CD14-positive monocyte (primary cell): ENCODE results near the gene RBM10. TPM values are rescaled to one million over a fixed set of nuclear protein-coding genes. Genes with fewer than 3 reads are reported as not detected.

Experiments used
- DNase-seq, 3 donors: peaks; one replicate each; pipeline ENCODE4 v3.0.0-alpha.2; 2011 to 2022
- H2AFZ ChIP-seq: 2 replicates; pipeline ENCODE4 v1.6.0; 2012; ENCODE audit warnings: mild to moderate bottlenecking, low read depth, low read length, inconsistent platforms; ENCODE audit not compliant: insufficient read depth, poor library complexity, severe bottlenecking
- H3K27ac ChIP-seq, 2 donors: 1 replicate in 1 of 2; 2 replicates in 1 of 2; pipeline ENCODE4 v1.5.1; 2012 to 2013; ENCODE audit warnings: low read length in 2 of 2, control low read depth in 1 of 2, inconsistent platforms in 1 of 2, low read depth in 1 of 2, mild to moderate bottlenecking in 1 of 2
- H3K27me3 ChIP-seq, 2 donors: one replicate each; pipeline versions ENCODE4 v1.6.0 to v1.6.1; 2011 to 2013; ENCODE audit warnings: low read length in 2 of 2; ENCODE audit not compliant: control insufficient read depth in 2 of 2, insufficient read depth in 2 of 2
- H3K36me3 ChIP-seq, 2 donors: replicated peaks in 1 of 2; 1 replicate in 1 of 2; 2 replicates in 1 of 2; pipeline versions ENCODE4 v1.5.1 to v1.6.1; 2012 to 2013; ENCODE audit warnings: low read length in 2 of 2, control low read depth in 1 of 2, inconsistent platforms in 1 of 2, mild to moderate bottlenecking in 1 of 2; ENCODE audit not compliant: insufficient read depth in 2 of 2, control insufficient read depth in 1 of 2
- H3K4me1 ChIP-seq, 2 donors: 1 replicate in 1 of 2; 2 replicates in 1 of 2; pipeline versions ENCODE4 v1.5.1 to v1.6.1; 2012 to 2013; ENCODE audit warnings: low read length in 2 of 2, control low read depth in 1 of 2, inconsistent platforms in 1 of 2, mild to moderate bottlenecking in 1 of 2, moderate library complexity in 1 of 2; ENCODE audit not compliant: insufficient read depth in 2 of 2, control insufficient read depth in 1 of 2
- H3K4me2 ChIP-seq: replicated peaks from 2 replicates; pipeline ENCODE3; 2012; ENCODE audit warnings: low read length, moderate library complexity, mild to moderate bottlenecking; ENCODE audit not compliant: poor library complexity, severe bottlenecking; ENCODE audit errors: extremely low read depth
- H3K4me3 ChIP-seq, 3 experiments: fragments of 200-600 bp in 1 of 3; sonication (generic) in 1 of 3; replicated peaks in 1 of 3; 1 replicate in 2 of 3; 2 replicates in 1 of 3; pipeline ENCODE4 v1.5.1; 2011 to 2013; ENCODE audit warnings: low read length in 3 of 3, mild to moderate bottlenecking in 3 of 3, control low read depth in 2 of 3, low read depth in 2 of 3, inconsistent platforms in 1 of 3, moderate library complexity in 1 of 3
- H3K79me2 ChIP-seq: 2 replicates; pipeline ENCODE4 v1.6.0; 2012; ENCODE audit warnings: mild to moderate bottlenecking, control low read depth, inconsistent platforms, low read length, moderate library complexity; ENCODE audit not compliant: insufficient read depth
- H3K9ac ChIP-seq: 2 replicates; pipeline ENCODE4 v1.6.0; 2017; ENCODE audit warnings: low read length, mild to moderate bottlenecking; ENCODE audit not compliant: insufficient read depth, poor library complexity, severe bottlenecking
- H3K9me3 ChIP-seq, 2 donors: replicated peaks in 1 of 2; 1 replicate in 1 of 2; 2 replicates in 1 of 2; pipeline versions ENCODE4 v1.5.1 to v1.6.1; 2012 to 2013; ENCODE audit warnings: low read length in 2 of 2, control low read depth in 1 of 2; ENCODE audit not compliant: control insufficient read depth in 1 of 2, insufficient read depth in 1 of 2
- H4K20me1 ChIP-seq: 2 replicates; pipeline ENCODE4 v1.6.0; 2012; ENCODE audit warnings: mild to moderate bottlenecking, low read length, control low read depth, moderate library complexity; ENCODE audit not compliant: insufficient read depth
- H3K27ac Mint-ChIP-seq, 7 donors: one replicate each; pipeline ENCODE4 v1.8.0; 2020; ENCODE audit warnings: mild to moderate bottlenecking in 7 of 7, mixed read lengths in 7 of 7, moderate library complexity in 6 of 7, inconsistent platforms in 2 of 7
- H3K27me3 Mint-ChIP-seq, 3 donors: one replicate each; pipeline ENCODE4 v1.8.0; 2021 to 2022; ENCODE audit warnings: low read depth in 3 of 3, mild to moderate bottlenecking in 3 of 3, mixed read lengths in 3 of 3, moderate library complexity in 3 of 3, inconsistent platforms in 1 of 3
- H3K36me3 Mint-ChIP-seq, 2 donors: one replicate each; pipeline ENCODE4 v1.8.0; 2020; ENCODE audit warnings: mixed read lengths in 2 of 2, inconsistent platforms in 1 of 2, mild to moderate bottlenecking in 1 of 2
- H3K4me1 Mint-ChIP-seq: one replicate; pipeline ENCODE4 v1.8.0; 2020; ENCODE audit warnings: mild to moderate bottlenecking, mixed read lengths
- H3K4me3 Mint-ChIP-seq, 2 donors: one replicate each; pipeline ENCODE4 v1.8.0; 2020; ENCODE audit warnings: mild to moderate bottlenecking in 2 of 2, mixed read lengths in 2 of 2, moderate library complexity in 1 of 2
- H3K9me3 Mint-ChIP-seq, 7 donors: one replicate each; pipeline ENCODE4 v1.8.0; 2020 to 2022; ENCODE audit warnings: mixed read lengths in 7 of 7, mild to moderate bottlenecking in 6 of 7, moderate library complexity in 6 of 7, inconsistent platforms in 2 of 7
- WGBS: methylation state at CpG from one replicate; pipeline ENCODE4 v1.1.5; 2013; ENCODE audit warnings: missing lambda C conversion rate; ENCODE audit not compliant: insufficient coverage; 5-methylcytosine and 5-hydroxymethylcytosine counted together
- intact Hi-C, 2 donors: fragments of 100-400 bp; cut with micrococcal nuclease; formaldehyde crosslinking; loops; one replicate each; pipeline versions ENCODE4 v1.15.0 to v1.15.1; 2023
- polyA plus RNA-seq, 3 donors: library from polyadenylated mRNA; depleted of rRNA in 1 of 3; unstranded in 2 of 3; stranded (reverse) in 1 of 3; fragments of 300-500 nt in 2 of 3; fragments of >200 nt in 1 of 3; fragmentation: Illumina TruSeq in 2 of 3; gene quantifications; 1 replicate in 2 of 3; 2 replicates in 1 of 3; pipeline ENCODE4 v1.2.3, GENCODE V29; 2012 to 2021
- TF ChIP-seq, protein P1 (sequence below): fragments of 200-600 bp; IDR thresholded peaks from one replicate; pipeline ENCODE4 v1.8.0; 2022; ENCODE audit warnings: antibody characterized with exemption, mild to moderate bottlenecking

RBM10 gene
- polyA plus RNA-seq, 3 donors: 7.3 to 29.4 (median 14.0) TPM

DNA sequence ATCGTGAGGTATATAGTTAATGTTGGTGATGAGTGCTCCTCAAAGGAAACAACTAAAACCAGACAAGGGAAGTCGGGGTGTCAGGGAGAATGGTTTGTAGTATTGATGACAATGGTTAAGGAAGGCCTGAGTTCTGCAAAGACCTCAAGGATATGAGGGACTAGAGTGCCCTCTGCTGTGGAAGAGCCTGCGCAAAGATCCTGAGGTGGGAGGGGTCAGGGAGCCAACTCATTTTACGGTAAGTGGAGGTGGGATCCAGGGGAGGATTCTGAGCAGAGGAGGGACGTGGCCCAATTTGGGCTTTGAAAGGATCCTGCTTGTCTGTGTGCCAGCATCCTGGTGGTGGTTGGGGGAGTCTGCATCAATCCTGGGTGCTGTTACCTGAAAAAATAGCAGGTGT, 59.9 kb downstream of the RBM10 start:
- intact Hi-C loops: no loop called here
- peaks cover 85 to 99% of the 10 kb centered on the region in 2 donors for H3K36me3 Mint-ChIP-seq
- TF ChIP-seq, protein P1, sequence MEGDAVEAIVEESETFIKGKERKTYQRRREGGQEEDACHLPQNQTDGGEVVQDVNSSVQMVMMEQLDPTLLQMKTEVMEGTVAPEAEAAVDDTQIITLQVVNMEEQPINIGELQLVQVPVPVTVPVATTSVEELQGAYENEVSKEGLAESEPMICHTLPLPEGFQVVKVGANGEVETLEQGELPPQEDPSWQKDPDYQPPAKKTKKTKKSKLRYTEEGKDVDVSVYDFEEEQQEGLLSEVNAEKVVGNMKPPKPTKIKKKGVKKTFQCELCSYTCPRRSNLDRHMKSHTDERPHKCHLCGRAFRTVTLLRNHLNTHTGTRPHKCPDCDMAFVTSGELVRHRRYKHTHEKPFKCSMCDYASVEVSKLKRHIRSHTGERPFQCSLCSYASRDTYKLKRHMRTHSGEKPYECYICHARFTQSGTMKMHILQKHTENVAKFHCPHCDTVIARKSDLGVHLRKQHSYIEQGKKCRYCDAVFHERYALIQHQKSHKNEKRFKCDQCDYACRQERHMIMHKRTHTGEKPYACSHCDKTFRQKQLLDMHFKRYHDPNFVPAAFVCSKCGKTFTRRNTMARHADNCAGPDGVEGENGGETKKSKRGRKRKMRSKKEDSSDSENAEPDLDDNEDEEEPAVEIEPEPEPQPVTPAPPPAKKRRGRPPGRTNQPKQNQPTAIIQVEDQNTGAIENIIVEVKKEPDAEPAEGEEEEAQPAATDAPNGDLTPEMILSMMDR: no peak

DNA sequence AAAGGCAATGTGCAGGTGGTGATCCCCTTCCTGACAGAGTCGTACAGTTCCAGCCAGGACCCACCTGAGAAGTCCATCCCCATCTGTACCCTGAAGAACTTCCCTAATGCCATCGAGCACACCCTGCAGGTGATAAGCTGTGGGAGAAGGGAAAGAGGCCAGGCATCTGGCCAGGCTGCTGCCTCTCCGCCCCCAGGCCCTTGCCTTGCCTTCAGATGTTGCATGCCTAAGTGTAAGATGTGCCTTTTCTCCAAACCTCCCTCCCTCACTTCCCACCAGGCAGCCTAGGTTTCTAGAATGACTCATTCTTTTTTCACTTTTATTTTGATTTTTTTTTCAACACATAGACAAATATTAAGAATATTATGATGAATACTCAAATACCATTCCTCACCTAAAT, 61.3 kb downstream of the RBM10 start:
- H3K36me3 ChIP-seq: peaks cover 88 to 100% of the 10 kb centered on the region in 2 donors
- TF ChIP-seq, protein P1: no peak
- no CpG with 5 or more reads among the region's 3 CpGs for WGBS
- intact Hi-C loops: no loop called here
- H3K9ac ChIP-seq: no peak overlapping the region
- peaks cover 76% of the 10 kb centered on the region for H4K20me1 ChIP-seq
- H3K4me2 ChIP-seq: no peak overlapping the region
- H3K27ac ChIP-seq: no peak overlapping the region
- H3K9me3 ChIP-seq: no peaks in the 10 kb centered on the region
- H3K36me3 Mint-ChIP-seq: peaks cover 84 to 99% of the 10 kb centered on the region in 2 donors
- peaks cover 0 to 20% (median 0%) of the 10 kb centered on the region in 3 donors for H3K27me3 Mint-ChIP-seq
- no peaks in the 10 kb centered on the region for H3K4me1 Mint-ChIP-seq
- H3K4me3 ChIP-seq: no peak overlapping the region
- no peak overlapping the region for H3K4me3 Mint-ChIP-seq
- no peaks in the 10 kb centered on the region for H3K4me1 ChIP-seq
- H3K27ac Mint-ChIP-seq: no peak overlapping the region
- H3K9me3 Mint-ChIP-seq: peaks cover 0 to 4% (median 0%) of the 10 kb centered on the region in 7 donors
- no peak for DNase-seq
- peaks cover 7% of the 10 kb centered on the region for H3K79me2 ChIP-seq
- no peak overlapping the region for H2AFZ ChIP-seq
- no peaks in the 10 kb centered on the region for H3K27me3 ChIP-seq

More for the DNA sequence above, 59.9 kb downstream of the RBM10 start:
- Histone ChIP-seq H3K36me3 (peaks cover 88 to 100% of the 10 kb centered on the region in 2 donors), H3K9me3 (no peaks in the 10 kb centered on the region), H3K27me3 (no peaks in the 10 kb centered on the region), H3K4me3 (no peak overlapping the region), H3K4me1 (no peaks in the 10 kb centered on the region), H3K9ac (no peak overlapping the region), H3K4me2 (no peak overlapping the region), H3K79me2 (peaks cover 10% of the 10 kb centered on the region), H3K27ac (no peak overlapping the region), H2AFZ (no peak overlapping the region), H4K20me1 (peaks cover 77% of the 10 kb centered on the region)
- no CpG with 5 or more reads among the region's 5 CpGs for WGBS
- peaks cover 0 to 19% (median 0%) of the 10 kb centered on the region in 3 donors for H3K27me3 Mint-ChIP-seq
- no peaks in the 10 kb centered on the region for H3K4me1 Mint-ChIP-seq
- no peak for DNase-seq
- H3K9me3 Mint-ChIP-seq: peaks cover 0 to 4% (median 0%) of the 10 kb centered on the region in 7 donors
- H3K27ac Mint-ChIP-seq: peak overlapping the region in 1 of 7 donors; percentile 70
- no peak overlapping the region for H3K4me3 Mint-ChIP-seq
